Mucosa of descending colon (tissue), 3 donors: Measurements from ENCODE around the gene FAM72C. TPM values are rescaled to one million over a fixed set of nuclear protein-coding genes. Genes with fewer than 3 reads are reported as not detected.
A peak's percentile ranks its signal among the peaks of the same experiment; 100 is the strongest.
"Not testable (repeated sequence)": the region's sequence is repeated elsewhere in the genome, so short reads cannot be mapped to it uniquely, and the experiment has no call there.

Source experiments
- ATAC-seq: fragments of 200-7000 bp; cut with Tn5 transposase; one replicate; pipeline ENCODE4 v1.9.1; 2020; ENCODE audit warnings: mild to moderate bottlenecking, moderate library complexity
- DNase-seq, 3 donors: peaks; one replicate each; pipeline ENCODE4 v3.0.0-alpha.2; 2020
- H3K36me3 ChIP-seq: fragments of 200-600 bp; one replicate; pipeline ENCODE4 v1.8.0; 2021; ENCODE audit warnings: low read depth, mild to moderate bottlenecking
- H3K4me1 ChIP-seq: fragments of 200-600 bp; one replicate; pipeline ENCODE4 v1.8.0; 2021; ENCODE audit warnings: low read depth, mild to moderate bottlenecking
- H3K4me3 ChIP-seq: fragments of 200-600 bp; one replicate; pipeline ENCODE4 v1.8.0; 2021; ENCODE audit warnings: mild to moderate bottlenecking
- H3K9me3 ChIP-seq: fragments of 200-600 bp; one replicate; pipeline ENCODE4 v1.8.0; 2021; ENCODE audit warnings: mild to moderate bottlenecking
- intact Hi-C, 2 donors: fragments of 100-400 bp; cut with DNase I in 1 of 2; cut with micrococcal nuclease in 1 of 2; formaldehyde crosslinking; loops; one replicate each; pipeline versions ENCODE4 v1.11.0 to v1.11.1; 2022; cut with DNase I, micrococcal nuclease
- total RNA-seq, 3 donors: library from RNA; stranded (reverse); fragmentation: NEBNext Ultra II Directional in 2 of 3; extraction: Animal tissue kit (Norgen Biotek cat#: 25700) in 2 of 3; gene quantifications; one replicate each; pipeline versions ENCODE4 v1.2.1 to v1.2.4, GENCODE V29; 2021 to 2023
- donor health status: DM: no; HTN: no; CAD: no; lungs with moderate emphysema.
- donor health status: DM: no; HTN: no; CAD: no.
- donor health status: DM: no; HTN: yes; CAD: no.

FAM72C gene
- total RNA-seq, 3 donors from 2014 or later = 0.43 to 1.0 TPM; not detected in 1

DNA sequence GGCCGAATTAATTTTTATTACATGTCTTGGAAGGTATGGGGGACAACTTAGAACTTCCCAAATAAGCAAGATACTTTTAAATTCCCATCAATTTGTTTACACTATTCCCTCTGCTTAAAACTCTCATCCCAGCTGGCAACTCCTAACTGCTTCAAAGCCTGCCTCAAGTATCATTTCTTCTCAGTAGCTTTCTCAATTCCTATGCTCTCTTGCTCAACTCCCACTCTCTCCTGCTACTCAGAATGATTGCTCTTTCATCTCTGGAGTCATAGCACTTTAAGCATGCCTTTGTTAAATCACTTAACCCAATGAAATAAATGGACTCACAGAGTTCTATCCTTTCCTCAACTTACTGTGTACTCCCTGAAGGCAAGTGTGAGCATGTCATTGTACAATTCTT, 18.9 kb downstream of the FAM72C start:
- not testable (repeated sequence) for ATAC-seq, H3K4me1 ChIP-seq, DNase-seq

DNA sequence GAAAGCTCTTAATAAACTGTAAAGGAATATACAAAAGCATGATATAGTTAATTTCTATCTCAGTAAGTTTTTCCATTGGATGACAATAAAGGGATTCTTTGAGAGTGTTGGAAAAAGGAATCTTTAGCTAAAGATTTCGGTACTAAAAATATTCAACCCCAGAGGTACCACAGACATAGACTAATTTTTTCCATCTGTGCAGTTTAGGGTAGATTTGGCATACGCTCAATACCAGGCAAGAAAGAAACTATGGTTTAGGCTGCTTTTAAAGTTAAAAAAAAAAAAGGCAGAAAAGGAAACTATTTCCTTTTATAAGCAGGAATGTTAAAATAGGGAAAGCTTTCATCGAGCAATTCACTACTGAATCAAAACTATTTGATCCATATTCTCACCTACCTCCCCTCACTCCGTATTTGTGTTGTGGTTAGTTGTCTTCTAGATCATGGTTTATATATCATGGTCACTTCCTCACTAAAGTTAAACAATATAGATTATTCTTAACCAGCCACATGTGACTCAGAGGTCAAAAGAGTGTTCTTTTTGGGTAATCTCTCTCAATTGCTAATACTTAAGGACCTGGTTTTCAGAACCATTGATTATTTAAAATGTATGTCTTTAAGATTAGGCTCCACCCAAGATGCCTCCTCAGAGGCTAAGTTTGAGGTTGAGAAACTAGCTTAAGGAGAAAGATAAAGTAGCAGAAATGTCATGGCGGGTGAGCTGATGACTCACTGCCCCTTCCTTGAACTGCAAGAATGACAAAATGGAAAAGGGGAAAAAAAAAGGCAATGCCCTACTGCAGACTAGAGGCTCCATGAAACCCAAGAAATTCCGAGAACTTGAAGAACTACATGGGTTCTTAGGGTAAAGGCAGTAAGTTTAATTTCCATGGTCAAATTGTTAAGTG, 20.0 kb downstream of the FAM72C start:
- H3K4me3 ChIP-seq, H3K4me1 ChIP-seq, H3K9me3 ChIP-seq, DNase-seq, intact Hi-C loops, ATAC-seq, H3K36me3 ChIP-seq: not testable (repeated sequence)

More for the DNA sequence above, 18.9 kb downstream of the FAM72C start:
- H3K9me3 ChIP-seq, H3K36me3 ChIP-seq, intact Hi-C loops, H3K4me3 ChIP-seq: not testable (repeated sequence)

DNA sequence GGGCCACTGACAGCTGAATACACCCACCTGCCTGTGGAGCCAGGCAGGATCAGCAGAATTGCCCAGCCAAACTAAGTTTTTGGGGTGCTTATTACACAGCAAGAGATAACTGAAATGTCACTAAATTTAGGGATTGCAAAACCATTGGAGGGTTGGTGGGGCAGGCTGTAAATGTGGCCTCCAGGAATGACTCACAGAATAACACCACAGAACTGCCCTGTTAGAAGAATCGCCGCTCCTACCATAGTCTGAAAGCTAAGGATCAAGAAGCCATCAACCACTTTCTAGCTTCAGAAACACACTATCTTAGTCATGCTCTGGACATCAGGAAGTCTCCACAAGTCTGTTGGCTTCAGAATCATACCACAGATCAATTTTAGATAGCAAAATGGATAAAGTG, 24.0 kb downstream of the FAM72C start:
- H3K4me3 ChIP-seq, H3K4me1 ChIP-seq, H3K36me3 ChIP-seq, intact Hi-C loops, H3K9me3 ChIP-seq, DNase-seq, ATAC-seq: not testable (repeated sequence)

DNA sequence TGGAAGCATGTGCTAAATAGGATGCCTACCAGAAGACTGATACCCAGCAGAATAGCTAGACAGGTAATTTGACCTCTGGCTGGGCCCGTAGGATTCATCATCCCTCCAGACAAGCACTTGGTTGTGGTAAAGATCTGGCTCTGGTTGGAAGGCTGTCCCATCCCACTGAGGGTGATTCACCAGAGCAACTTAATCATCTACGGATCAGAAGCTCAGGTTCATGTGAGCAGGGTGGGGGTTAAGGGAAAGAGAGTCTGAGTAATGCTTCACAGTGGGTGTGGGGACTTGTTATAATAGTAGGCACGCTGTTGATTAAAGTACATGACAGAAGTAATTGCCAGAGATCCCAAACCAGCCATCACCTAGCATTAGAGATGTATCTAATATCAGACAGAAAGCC, 26.5 kb downstream of the FAM72C start:
- H3K9me3 ChIP-seq, H3K4me3 ChIP-seq, H3K36me3 ChIP-seq, ATAC-seq, DNase-seq, H3K4me1 ChIP-seq, intact Hi-C loops: not testable (repeated sequence)

DNA sequence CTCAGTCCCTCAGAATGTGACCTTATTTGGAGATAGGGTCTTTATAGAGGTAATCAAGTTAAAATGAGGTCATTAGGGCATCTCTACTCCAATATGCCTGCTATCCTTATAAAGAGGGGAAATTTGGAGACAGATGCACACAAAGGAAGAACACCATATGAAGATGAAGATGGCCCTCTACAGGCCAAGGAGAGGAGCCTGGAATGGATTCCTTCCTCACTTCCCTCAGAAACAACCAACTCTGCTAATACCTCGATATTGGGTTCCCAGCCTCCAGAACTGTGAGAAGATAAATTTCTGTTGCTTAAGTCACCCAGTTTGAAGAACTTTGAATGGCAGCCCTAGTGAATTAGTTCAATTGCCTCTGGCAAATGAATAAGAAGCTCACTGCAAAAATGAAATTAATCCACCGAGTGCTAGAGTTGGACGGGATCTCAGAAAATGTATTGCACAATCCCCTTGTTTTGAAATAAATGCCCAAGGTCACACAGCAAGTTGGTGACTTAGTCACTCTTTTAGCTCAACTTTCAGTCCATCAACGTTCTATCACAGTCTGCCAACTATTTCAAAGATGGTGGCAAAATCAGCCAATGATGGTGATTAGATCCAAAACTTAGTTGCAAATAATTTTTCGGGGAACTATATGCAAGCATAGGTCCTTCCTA, 27.1 kb downstream of the FAM72C start:
- DNase-seq, H3K36me3 ChIP-seq, H3K4me3 ChIP-seq, intact Hi-C loops, ATAC-seq, H3K4me1 ChIP-seq, H3K9me3 ChIP-seq: not testable (repeated sequence)

DNA sequence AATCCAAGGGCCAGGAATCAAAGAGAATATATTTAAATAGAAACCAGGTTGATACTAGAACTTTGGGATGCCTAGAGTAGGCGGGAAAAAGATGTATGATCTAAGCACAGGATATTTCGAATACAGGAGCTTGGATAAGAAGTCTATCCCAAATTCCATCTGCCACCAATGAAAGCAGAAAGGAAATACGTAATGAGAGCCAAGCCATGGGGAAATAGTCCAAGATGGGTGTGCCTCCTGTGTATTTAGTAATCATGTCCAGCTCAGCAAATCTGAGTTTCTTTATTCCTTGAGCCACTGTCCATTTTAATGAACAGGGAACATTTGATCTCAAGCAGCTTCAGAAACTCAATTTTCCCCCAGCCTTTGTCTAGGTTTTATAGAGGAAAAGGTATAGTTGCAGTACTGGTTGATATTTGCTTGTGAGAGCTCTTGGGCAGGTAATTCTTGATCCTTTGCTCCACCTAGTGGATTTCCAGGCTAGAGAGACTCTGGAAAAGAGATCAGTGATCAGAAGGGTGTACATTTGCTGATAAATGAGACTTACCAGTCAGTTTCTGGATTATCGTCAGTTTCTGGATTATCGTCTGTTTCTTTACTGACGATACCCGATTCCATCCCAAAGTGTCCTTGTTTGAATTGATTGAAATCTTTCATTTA, 28.3 kb downstream of the FAM72C start:
- H3K4me1 ChIP-seq, H3K9me3 ChIP-seq, H3K36me3 ChIP-seq, H3K4me3 ChIP-seq, DNase-seq, intact Hi-C loops: not testable (repeated sequence)
- ATAC-seq = peak; percentile 36

DNA sequence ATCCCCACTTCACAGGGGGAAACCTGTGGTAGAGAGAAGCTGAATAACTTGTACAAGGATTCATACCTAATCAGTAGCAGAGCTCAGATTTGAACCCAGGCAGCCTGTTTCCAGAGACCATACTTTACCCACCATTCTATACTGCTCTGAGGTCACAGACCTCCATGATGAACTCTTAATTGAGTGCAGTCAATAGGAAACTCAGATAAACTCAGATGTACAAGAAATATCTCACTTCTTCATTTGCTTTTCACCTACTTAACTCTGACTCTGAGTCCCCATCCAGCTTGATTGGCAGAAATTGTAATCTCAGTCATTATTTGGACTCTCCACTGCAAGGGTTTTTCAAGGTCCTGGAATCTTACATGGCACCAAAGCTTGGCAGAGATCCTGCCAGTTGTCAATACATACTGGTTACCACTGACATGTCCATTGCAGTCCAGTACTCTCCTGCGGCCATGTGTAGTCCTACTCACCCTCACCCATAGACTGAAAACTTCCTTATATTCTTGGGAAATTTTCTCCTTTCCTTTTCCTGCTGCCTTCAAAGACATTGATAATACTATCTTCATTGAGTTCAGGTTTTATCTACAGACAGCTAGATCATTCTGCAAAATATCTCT, 29.4 kb downstream of the FAM72C start:
- DNase-seq, H3K4me1 ChIP-seq, H3K4me3 ChIP-seq, H3K36me3 ChIP-seq, intact Hi-C loops, ATAC-seq, H3K9me3 ChIP-seq: not testable (repeated sequence)

DNA sequence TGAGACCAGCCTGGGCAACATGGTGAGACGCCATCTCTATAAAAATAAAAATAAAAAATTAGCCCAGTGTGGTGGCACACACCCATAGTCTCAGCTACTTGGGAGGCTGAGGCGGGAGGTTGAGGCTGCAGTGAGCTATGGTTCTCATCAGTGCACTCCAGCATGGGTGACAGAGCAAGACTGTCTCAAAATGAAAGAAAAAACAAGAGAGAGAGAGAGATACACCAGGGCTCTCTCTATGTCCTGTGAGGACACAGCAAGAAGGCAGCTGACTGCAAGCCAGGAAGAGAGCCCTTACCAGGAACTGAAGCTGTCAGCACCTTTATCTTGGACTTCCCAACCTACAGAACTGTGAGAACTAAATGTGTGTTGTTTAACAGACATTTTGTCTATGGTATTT, 32.1 kb downstream of the FAM72C start:
- ATAC-seq, H3K9me3 ChIP-seq, DNase-seq, H3K4me1 ChIP-seq, H3K36me3 ChIP-seq, intact Hi-C loops, H3K4me3 ChIP-seq: not testable (repeated sequence)

DNA sequence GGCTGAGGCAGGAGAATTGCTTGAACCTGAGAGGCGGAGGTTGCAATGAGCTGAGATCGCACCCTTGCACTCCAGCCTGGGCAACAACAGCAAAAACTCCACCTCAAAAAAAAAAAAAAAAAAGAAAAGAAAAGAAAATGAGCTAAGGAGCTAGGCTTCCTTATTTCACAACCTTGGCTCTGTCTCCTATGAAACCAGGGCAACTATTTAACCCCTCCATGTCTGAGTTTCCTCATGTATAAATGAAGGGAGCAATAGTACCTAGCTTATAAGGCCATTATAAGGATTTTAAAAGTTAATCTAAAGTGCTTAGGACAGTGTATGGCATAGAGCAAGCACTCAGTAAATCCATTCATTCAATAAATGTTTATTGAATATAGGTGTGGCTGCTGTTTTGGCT, 32.9 kb downstream of the FAM72C start:
- DNase-seq, H3K4me3 ChIP-seq, ATAC-seq, H3K9me3 ChIP-seq, H3K4me1 ChIP-seq, H3K36me3 ChIP-seq, intact Hi-C loops: not testable (repeated sequence)

DNA sequence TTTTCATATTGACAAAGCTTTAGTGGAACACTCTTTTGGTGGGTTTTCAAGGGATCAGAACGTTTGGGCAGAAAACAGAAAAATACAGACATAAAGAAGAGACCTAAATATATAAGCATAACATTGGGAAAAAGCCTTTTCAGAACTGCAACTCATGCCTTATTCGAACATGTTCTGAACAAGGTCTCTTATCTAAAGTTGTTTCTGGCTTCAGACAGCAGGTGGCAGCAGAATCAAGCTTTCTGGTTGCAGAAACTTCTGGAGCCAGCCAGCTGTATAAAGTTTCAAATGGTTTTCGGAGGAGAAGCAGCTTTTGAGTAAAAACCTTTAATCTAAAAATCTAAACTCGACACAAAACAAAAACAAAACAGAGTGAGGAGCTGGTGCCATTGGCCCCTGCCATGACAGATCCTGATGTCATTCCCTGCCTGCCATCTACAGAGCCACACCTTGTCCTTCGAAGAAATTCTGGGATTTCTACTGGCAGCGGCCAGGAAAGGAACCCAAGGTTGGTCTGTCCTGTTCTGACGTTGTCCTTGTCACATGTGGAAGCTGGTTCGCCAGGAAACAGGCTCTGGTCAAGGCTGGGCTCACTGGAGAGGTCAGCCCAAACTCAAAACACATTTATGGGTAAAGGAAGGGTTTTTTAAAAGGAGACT, 35.2 kb downstream of the FAM72C start:
- ATAC-seq (peak; percentile 60), DNase-seq (peak in 1 of 3 donors; percentile 72)
- H3K4me1 ChIP-seq, H3K9me3 ChIP-seq, H3K36me3 ChIP-seq, H3K4me3 ChIP-seq, intact Hi-C loops: not testable (repeated sequence)

DNA sequence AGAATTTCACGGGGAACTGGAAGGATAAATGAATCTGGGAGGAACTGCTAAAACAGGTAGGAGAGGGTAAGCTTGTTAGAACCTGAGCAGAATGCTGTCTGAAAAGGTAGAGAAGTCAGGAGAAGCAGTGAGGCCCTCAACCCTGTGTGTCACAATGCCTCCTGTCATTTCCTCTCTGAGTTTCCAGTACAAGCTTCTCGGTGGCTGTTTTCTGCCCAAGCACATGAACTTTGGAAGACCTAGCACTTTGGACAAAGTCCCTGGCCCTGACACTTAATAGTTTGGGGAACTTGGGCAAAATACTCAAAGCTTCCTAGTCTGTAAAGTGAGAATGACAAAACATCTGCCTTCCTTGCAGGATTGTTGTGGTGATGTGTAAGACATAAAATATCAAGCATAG, 52.7 kb downstream of the FAM72C start:
- ATAC-seq, H3K4me3 ChIP-seq, intact Hi-C loops, H3K4me1 ChIP-seq, DNase-seq, H3K36me3 ChIP-seq, H3K9me3 ChIP-seq: not testable (repeated sequence)

DNA sequence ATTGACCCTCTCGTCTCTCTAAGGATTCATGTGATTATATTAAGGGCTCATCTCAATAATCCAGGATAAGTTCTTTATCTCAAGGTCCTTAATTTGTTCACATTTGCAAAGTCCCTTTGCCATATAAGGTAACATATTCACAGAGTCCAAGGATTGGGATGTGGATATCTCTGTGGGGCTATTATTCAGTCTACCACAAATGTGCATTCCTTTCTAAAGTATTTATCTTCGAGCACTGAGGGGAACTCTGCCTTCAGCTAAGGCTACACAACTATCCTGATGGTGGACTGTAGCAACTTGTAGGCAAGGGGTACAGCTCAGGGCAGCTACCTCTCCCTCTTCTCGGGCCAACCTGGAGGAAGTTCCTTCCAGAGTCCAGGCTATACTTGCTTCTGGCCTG, 53.2 kb downstream of the FAM72C start:
- H3K36me3 ChIP-seq, H3K4me3 ChIP-seq, H3K9me3 ChIP-seq, intact Hi-C loops, DNase-seq, ATAC-seq, H3K4me1 ChIP-seq: not testable (repeated sequence)

DNA sequence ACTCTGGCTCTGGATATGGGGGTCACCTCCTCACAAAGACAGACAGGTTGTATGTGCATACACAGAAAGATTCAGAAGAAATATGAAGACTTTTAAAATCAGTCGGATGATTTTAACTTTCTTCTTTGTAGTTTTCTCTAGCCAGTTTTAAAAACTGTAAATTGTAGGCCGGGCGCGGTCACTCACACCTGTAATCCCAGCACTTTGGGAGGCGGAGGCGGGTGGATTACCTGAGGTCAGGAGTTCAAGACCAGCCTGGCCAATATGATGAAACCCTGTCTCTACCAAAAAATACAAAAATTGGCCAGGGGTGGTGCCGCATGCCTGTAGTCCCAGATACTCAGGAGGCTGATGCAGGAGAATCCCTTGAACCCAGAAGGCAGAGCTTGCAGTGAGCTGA, 58.1 kb downstream of the FAM72C start:
- H3K36me3 ChIP-seq, ATAC-seq, DNase-seq, H3K4me1 ChIP-seq, intact Hi-C loops, H3K4me3 ChIP-seq, H3K9me3 ChIP-seq: not testable (repeated sequence)
